PC-3 (cell line): ENCODE results near the gene FECH.

Experiments used
- CTCF ChIP-seq: fragments of 300-600 bp; sonication (generic); conservative IDR thresholded peaks from 2 replicates; pipeline ENCODE4 v1.5.1; 2017; ENCODE audit warnings: antibody characterized with exemption, low read depth, mild to moderate bottlenecking, low read length
- EZH2 ChIP-seq: fragments of 300-600 bp; sonication (generic); IDR thresholded peaks from one replicate; pipeline ENCODE4 v1.6.1; 2017; ENCODE audit warnings: antibody characterized with exemption, mild to moderate bottlenecking, low read length; ENCODE audit not compliant: unreplicated experiment
- EZH2phosphoT487 ChIP-seq: fragments of 300-600 bp; sonication (generic); IDR thresholded peaks from 2 replicates; pipeline ENCODE4 v1.6.1; 2018; ENCODE audit warnings: mild to moderate bottlenecking, antibody characterized with exemption, low read length, borderline replicate concordance

GRCh38 chr18:57585421-57585820, 1.1 kb downstream of the FECH start:
- TF ChIP-seq CTCF (no peak), EZH2phosphoT487 (no peak), EZH2 (no peak)
